Measurements from ENCODE around the gene CORO7.
"Not testable (repeated sequence)": the region's sequence is repeated elsewhere in the genome, so short reads cannot be mapped to it uniquely, and the experiment has no call there.

The CORO7 gene

GRCh38 chr16:4334724-4335495 is 81.5 kb downstream of the CORO7 start:
- peaks cover 14% of the 10 kb centered on the region for H3K36me3 ChIP-seq (ENCODE audit: insufficient read depth, low read length)
- H3K9me3 ChIP-seq (ENCODE audit: low read length): no peaks in the 10 kb centered on the region
- H3K9me2 ChIP-seq (ENCODE audit: low read depth, low read length): no peaks in the 10 kb centered on the region
- peaks cover 5% of the 10 kb centered on the region; the same call in 1 of the 2 replicates for H3K27me3 ChIP-seq (ENCODE audit: insufficient read depth, low read length)
- H3K27ac ChIP-seq (ENCODE audit: low read depth, low read length, poor library complexity, severe bottlenecking): no peak overlapping the region
- no peak overlapping the region for H3K4me3 ChIP-seq (ENCODE audit: low read depth, low read length, poor library complexity, severe bottlenecking)
- H3K9ac ChIP-seq (ENCODE audit: low read length): no peak overlapping the region
- no peaks in the 10 kb centered on the region for H3F3A ChIP-seq (ENCODE audit: insufficient read depth, low read length)
- H3K4me1 ChIP-seq (ENCODE audit: insufficient read depth, low read length, severe bottlenecking): no peaks in the 10 kb centered on the region
- H3K4me2 ChIP-seq (ENCODE audit: low read length): no peak overlapping the region
- TF ChIP-seq CTCF (IDR thresholded peaks at IDR 0.05; ENCODE audit: low read length) (no peak), EZH2 (IDR thresholded peaks at IDR 0.05; ENCODE audit: borderline replicate concordance, low read length) (no peak)
- H2AFZ ChIP-seq (ENCODE audit: low read length): no peak overlapping the region
- H3K79me2 ChIP-seq (ENCODE audit: insufficient read depth, low read length): no peaks in the 10 kb centered on the region
- no peaks in the 10 kb centered on the region for H4K20me1 ChIP-seq (ENCODE audit: insufficient read depth, low read length)

GRCh38 chr16:4333714-4334113 is 82.7 kb downstream of the CORO7 start:
- not testable (repeated sequence) for H3K9me3 ChIP-seq (ENCODE audit: low read length); H3K27ac ChIP-seq (ENCODE audit: low read depth, low read length, poor library complexity, severe bottlenecking); H3K9ac ChIP-seq (ENCODE audit: low read length); H3K4me3 ChIP-seq (ENCODE audit: low read depth, low read length, poor library complexity, severe bottlenecking); H4K20me1 ChIP-seq (ENCODE audit: insufficient read depth, low read length); H3K36me3 ChIP-seq (ENCODE audit: insufficient read depth, low read length); H3K9me2 ChIP-seq (ENCODE audit: low read depth, low read length); H3F3A ChIP-seq (ENCODE audit: insufficient read depth, low read length); H2AFZ ChIP-seq (ENCODE audit: low read length); H3K4me1 ChIP-seq (ENCODE audit: insufficient read depth, low read length, severe bottlenecking); H3K4me2 ChIP-seq (ENCODE audit: low read length); H3K79me2 ChIP-seq (ENCODE audit: insufficient read depth, low read length)
- peaks cover 11% of the 10 kb centered on the region; the same call in 1 of the 2 replicates for H3K27me3 ChIP-seq (ENCODE audit: insufficient read depth, low read length)

GRCh38 chr16:4333308-4333638 is 83.1 kb downstream of the CORO7 start:
- H3K4me1 ChIP-seq (ENCODE audit: insufficient read depth, low read length, severe bottlenecking): no peaks in the 10 kb centered on the region
- H3K79me2 ChIP-seq (ENCODE audit: insufficient read depth, low read length): no peaks in the 10 kb centered on the region
- H3K9me3 ChIP-seq (ENCODE audit: low read length): no peaks in the 10 kb centered on the region
- peaks cover 12% of the 10 kb centered on the region; the same call in 1 of the 2 replicates for H3K27me3 ChIP-seq (ENCODE audit: insufficient read depth, low read length)
- no peak overlapping the region for H3K9ac ChIP-seq (ENCODE audit: low read length)
- H2AFZ ChIP-seq (ENCODE audit: low read length): no peak overlapping the region
- H3K4me3 ChIP-seq (ENCODE audit: low read depth, low read length, poor library complexity, severe bottlenecking): no peak overlapping the region
- no peak overlapping the region for H3K27ac ChIP-seq (ENCODE audit: low read depth, low read length, poor library complexity, severe bottlenecking)
- no peaks in the 10 kb centered on the region for H3K9me2 ChIP-seq (ENCODE audit: low read depth, low read length)
- H3K4me2 ChIP-seq (ENCODE audit: low read length): no peak overlapping the region
- no peaks in the 10 kb centered on the region for H4K20me1 ChIP-seq (ENCODE audit: insufficient read depth, low read length)
- H3K36me3 ChIP-seq (ENCODE audit: insufficient read depth, low read length): no peaks in the 10 kb centered on the region
- TF ChIP-seq EZH2 (IDR thresholded peaks at IDR 0.05; ENCODE audit: borderline replicate concordance, low read length): no peak
- TF ChIP-seq CTCF (IDR thresholded peaks at IDR 0.05; ENCODE audit: low read length): no peak
- H3F3A ChIP-seq (ENCODE audit: insufficient read depth, low read length): no peaks in the 10 kb centered on the region
